HepG2 (cell line): ENCODE results near the gene SYMPK. TPM values are rescaled to one million over a fixed set of nuclear protein-coding genes. Genes with fewer than 3 reads are reported as not detected.
A peak's percentile ranks its signal among the peaks of the same experiment; 100 is the strongest.

Experiments
- AGO2 ChIP-seq: fragments of 200-400 bp; formaldehyde crosslinking; optimal IDR thresholded peaks from 2 replicates; pipeline ENCODE3; 2017; ENCODE audit warnings: mild to moderate bottlenecking, low read depth, low read length, moderate library complexity
- BRCA1 ChIP-seq: sonication (generic); formaldehyde crosslinking; IDR thresholded peaks from 2 replicates; pipeline ENCODE4 v1.4.0; 2020; ENCODE audit warnings: missing genetic modification reagents
- CEBPG ChIP-seq: IDR thresholded peaks from 2 replicates; pipeline ENCODE4 v1.6.1; 2016
- HMG20B ChIP-seq: conservative IDR thresholded peaks from 2 replicates; pipeline ENCODE4 v1.6.1; 2016; ENCODE audit warnings: missing genetic modification reagents, missing compliant biosample characterization
- KDM3A ChIP-seq: IDR thresholded peaks from 2 replicates; pipeline ENCODE4 v1.6.1; 2018; ENCODE audit warnings: low read depth, missing compliant biosample characterization
- KLF13 ChIP-seq: sonication (generic); formaldehyde crosslinking; IDR thresholded peaks from 2 replicates; pipeline ENCODE4 v1.4.0; 2020; ENCODE audit warnings: mild to moderate bottlenecking, missing genetic modification reagents
- KMT2B ChIP-seq: IDR thresholded peaks from 2 replicates; pipeline ENCODE4 v1.6.1; 2016; ENCODE audit warnings: missing genetic modification reagents, missing compliant biosample characterization
- MNT ChIP-seq: fragments of 450-650 bp; IDR thresholded peaks from 2 replicates; pipeline ENCODE4 v1.6.1; 2016
- NR2F6 ChIP-seq, 2 experiments: IDR thresholded peaks; 2 replicates each; pipeline ENCODE4 v1.6.1; 2016; ENCODE audit warnings: antibody characterized with exemption in 1 of 2, mild to moderate bottlenecking in 1 of 2
- PAXIP1 ChIP-seq: sonication (generic); formaldehyde crosslinking; conservative IDR thresholded peaks from 2 replicates; pipeline ENCODE4 v1.4.0; 2020; ENCODE audit warnings: mild to moderate bottlenecking, missing genetic modification reagents, moderate library complexity
- POLR2AphosphoS5 ChIP-seq: IDR thresholded peaks from 2 replicates; pipeline ENCODE4 v1.6.1; 2012; ENCODE audit warnings: low read depth, low read length
- RAD21 ChIP-seq: fragments of 450-650 bp; formaldehyde crosslinking; IDR thresholded peaks from 2 replicates; pipeline ENCODE4 v1.5.0; 2020; ENCODE audit warnings: mild to moderate bottlenecking
- RARG ChIP-seq: sonication (generic); formaldehyde crosslinking; IDR thresholded peaks from 2 replicates; pipeline ENCODE4 v1.4.0; 2020; ENCODE audit warnings: low read depth, mild to moderate bottlenecking, missing genetic modification reagents
- SIX4 ChIP-seq: sonication (generic); formaldehyde crosslinking; IDR thresholded peaks from 2 replicates; pipeline ENCODE4 v1.4.0; 2020; ENCODE audit warnings: missing genetic modification reagents
- SMARCC2 ChIP-seq: fragments of 450-650 bp; IDR thresholded peaks from 2 replicates; pipeline ENCODE4 v1.6.1; 2017; ENCODE audit warnings: antibody characterized with exemption, mild to moderate bottlenecking
- SOX13 ChIP-seq, 3 experiments: fragments of 450-650 bp in 1 of 3; sonication (generic) in 1 of 3; formaldehyde crosslinking in 1 of 3; IDR thresholded peaks in 2 of 3; conservative IDR thresholded peaks in 1 of 3; 2 replicates each; pipeline versions ENCODE4 v1.5.0 to v1.6.1; 2016 to 2020; ENCODE audit warnings: antibody characterized with exemption in 1 of 3, mild to moderate bottlenecking in 1 of 3, missing compliant biosample characterization in 1 of 3, missing genetic modification reagents in 1 of 3, moderate library complexity in 1 of 3
- SP5 ChIP-seq: IDR thresholded peaks from 2 replicates; pipeline ENCODE4 v1.6.1; 2016; ENCODE audit warnings: low read depth, borderline replicate concordance
- ZC3H13 ChIP-seq: sonication (generic); formaldehyde crosslinking; IDR thresholded peaks from 2 replicates; pipeline ENCODE4 v1.8.1; 2023; ENCODE audit warnings: mild to moderate bottlenecking, missing genetic modification reagents, moderate library complexity
- ZNF17 ChIP-seq: sonication (generic); formaldehyde crosslinking; IDR thresholded peaks from 2 replicates; pipeline ENCODE4 v1.5.0; 2020; ENCODE audit warnings: mild to moderate bottlenecking, missing genetic modification reagents
- ZNF253 ChIP-seq: sonication (generic); formaldehyde crosslinking; IDR thresholded peaks from 2 replicates; pipeline ENCODE4 v1.8.0; 2022; ENCODE audit warnings: mild to moderate bottlenecking, missing genetic modification reagents, borderline replicate concordance
- ZNF282 ChIP-seq: fragments of 450-650 bp; IDR thresholded peaks from 2 replicates; pipeline ENCODE4 v1.6.1; 2018; ENCODE audit not compliant: partially characterized antibody
- ZNF614 ChIP-seq: IDR thresholded peaks from 2 replicates; pipeline ENCODE4 v1.6.1; 2018; ENCODE audit warnings: missing biosample characterization, missing genetic modification reagents, inconsistent platforms, borderline replicate concordance
- ZNF652 ChIP-seq: IDR thresholded peaks from 2 replicates; pipeline ENCODE4 v1.6.1; 2016; ENCODE audit warnings: low read depth, borderline replicate concordance
- ZNF784 ChIP-seq: sonication (generic); formaldehyde crosslinking; IDR thresholded peaks from 2 replicates; pipeline ENCODE4 v1.5.1; 2020; ENCODE audit warnings: missing genetic modification reagents, mild to moderate bottlenecking, borderline replicate concordance
- polyA plus RNA-seq, 8 experiments: library from polyadenylated mRNA; depleted of rRNA in 3 of 8; stranded (reverse) in 7 of 8; unstranded in 1 of 8; fragments of >200 nt; fragmentation: Illumina TruSeq in 4 of 8; extraction: Trizol in 4 of 8; gene quantifications; 2 replicates each; pipeline versions ENCODE4 v1.2.1 to v1.2.3, GENCODE V29; 2011 to 2016; ENCODE audit warnings: low read depth in 4 of 8, missing spikeins in 1 of 8, mixed read lengths in 1 of 8; ENCODE audit not compliant: insufficient read depth in 1 of 8
- total RNA-seq, 5 experiments: library from RNA; depleted of rRNA; stranded (reverse); fragments of >200 nt; fragmentation: Illumina TruSeq; extraction: Trizol; gene quantifications; 2 replicates each; pipeline ENCODE4 v1.2.3, GENCODE V29; 2016; ENCODE audit warnings: low read depth in 1 of 5

The SYMPK gene
- total and polyA plus RNA-seq, 2 of the 13 experiments (the other 11 are each of a cell fraction or from before 2014, with no cell fraction given), result 21.9 to 55.7 TPM

- peak; percentile 78 for TF ChIP-seq SP5 (CRISPR knock-in tag)
- TF ChIP-seq AGO2, result peak; percentile 77
- TF ChIP-seq KDM3A (CRISPR knock-in tag), result peak; percentile 78; the same call in 1 of the 2 replicates
- no peak for TF ChIP-seq SOX13 (IDR thresholded peaks at IDR 0.05)
- TF ChIP-seq SOX13 (CRISPR knock-in tag; conservative IDR thresholded peaks at IDR 0.05 in 1 of 2, IDR thresholded peaks at IDR 0.05 in 1 of 2), result peak in 1 of 2 experiments; percentile 42; a peak in 2 of 4 replicates
- peak; percentile 57; the same call in 1 of the 2 replicates for TF ChIP-seq ZC3H13 (CRISPR knock-in tag)
- TF ChIP-seq KLF13 (CRISPR knock-in tag), result no peak
- TF ChIP-seq PAXIP1 (CRISPR knock-in tag), result peak; percentile 73; the same call in 1 of the 2 replicates
- no peak for TF ChIP-seq RARG (CRISPR knock-in tag)
- peak; percentile 17; the same call in 1 of the 2 replicates for TF ChIP-seq RAD21 (CRISPR knock-in tag)
- TF ChIP-seq KMT2B (CRISPR knock-in tag), result 0 out of 2 replicates have a peak, but pooled peaks have one; percentile 27
- TF ChIP-seq CEBPG (CRISPR knock-in tag), result peak; percentile 24; the same call in 1 of the 2 replicates
- TF ChIP-seq HMG20B, result peak; percentile 74
- peak; percentile 67 for TF ChIP-seq POLR2AphosphoS5
- peak; percentile 16; the same call in 1 of the 2 replicates for TF ChIP-seq MNT
- peak; percentile 50 for TF ChIP-seq SIX4 (CRISPR knock-in tag)
- no peak for TF ChIP-seq ZNF17 (CRISPR knock-in tag)
- peak; percentile 35; the same call in 1 of the 2 replicates for TF ChIP-seq ZNF652 (CRISPR knock-in tag)
- TF ChIP-seq ZNF253 (CRISPR knock-in tag), result no peak
- TF ChIP-seq SMARCC2, result no peak
- TF ChIP-seq BRCA1, result no peak
- TF ChIP-seq NR2F6 (IDR thresholded peaks at IDR 0.05), result no peak
- TF ChIP-seq NR2F6 (CRISPR knock-in tag; IDR thresholded peaks at IDR 0.05), result peak; percentile 67; the same call in 1 of the 2 replicates
- TF ChIP-seq ZNF784 (CRISPR knock-in tag), result 0 out of 2 replicates have a peak, but pooled peaks have one; percentile 54
- TF ChIP-seq ZNF614 (CRISPR knock-in tag), result peak; percentile 45
- no peak for TF ChIP-seq ZNF282
These were observed 13.7 kb upstream of the SYMPK start (continued) for GRCh38 chr19:45876411-45877197.
